ENCODE data around the gene ULK3.
A peak's percentile ranks its signal among the peaks of the same experiment; 100 is the strongest.

ULK3 gene

GRCh38 chr15:74794248-74794969 lies 48.5 kb downstream of the ULK3 start:
- no peak for TF ChIP-seq CTCF (conservative IDR thresholded peaks at IDR 0.05; ENCODE audit: low read depth, low read length)
- H3K4me3 ChIP-seq (ENCODE audit: low read depth, low read length), result no peak overlapping the region
- DNase-seq (ENCODE audit: low read depth), result no peak

- TF ChIP-seq CTCF (conservative IDR thresholded peaks at IDR 0.05; ENCODE audit: low read depth, low read length), result peak; percentile 45
- peak; percentile 61 for DNase-seq (ENCODE audit: low read depth)
- no peak overlapping the region for H3K4me3 ChIP-seq (ENCODE audit: low read depth, low read length)
Measured at GRCh38 chr15:74793135-74794028, 49.6 kb downstream of the ULK3 start.

GRCh38 chr15:74792227-74793016 lies 50.5 kb downstream of the ULK3 start:
- no peak for TF ChIP-seq CTCF (conservative IDR thresholded peaks at IDR 0.05; ENCODE audit: low read depth, low read length)
- H3K4me3 ChIP-seq (ENCODE audit: low read depth, low read length), result no peak overlapping the region

GRCh38 chr15:74791667-74792066 lies 51.3 kb downstream of the ULK3 start:
- TF ChIP-seq CTCF (conservative IDR thresholded peaks at IDR 0.05; ENCODE audit: low read depth, low read length), result no peak
- no peak overlapping the region for H3K4me3 ChIP-seq (ENCODE audit: low read depth, low read length)
- DNase-seq (ENCODE audit: low read depth), result no peak

More at GRCh38 chr15:74792227-74793016, 50.5 kb downstream of the ULK3 start:
- DNase-seq (ENCODE audit: low read depth), result no peak

- TF ChIP-seq CTCF (conservative IDR thresholded peaks at IDR 0.05; ENCODE audit: low read depth, low read length), result no peak
- H3K4me3 ChIP-seq (ENCODE audit: low read depth, low read length), result no peak overlapping the region
- no peak for DNase-seq (ENCODE audit: low read depth)
Measured at GRCh38 chr15:74791007-74791406, 51.9 kb downstream of the ULK3 start.

GRCh38 chr15:74790080-74790916 lies 52.7 kb downstream of the ULK3 start:
- no peak for TF ChIP-seq CTCF (conservative IDR thresholded peaks at IDR 0.05; ENCODE audit: low read depth, low read length)
- peak; percentile 90 for DNase-seq (ENCODE audit: low read depth)
- H3K4me3 ChIP-seq (ENCODE audit: low read depth, low read length), result no peak overlapping the region

Measured in choroid plexus epithelial cell (primary cell).